ENCODE measurements around the gene MIP.
A peak's percentile ranks its signal among the peaks of the same experiment; 100 is the strongest.
"Not testable (repeated sequence)": the region's sequence is repeated elsewhere in the genome, so short reads cannot be mapped to it uniquely, and the experiment has no call there.

Gene MIP

DNA sequence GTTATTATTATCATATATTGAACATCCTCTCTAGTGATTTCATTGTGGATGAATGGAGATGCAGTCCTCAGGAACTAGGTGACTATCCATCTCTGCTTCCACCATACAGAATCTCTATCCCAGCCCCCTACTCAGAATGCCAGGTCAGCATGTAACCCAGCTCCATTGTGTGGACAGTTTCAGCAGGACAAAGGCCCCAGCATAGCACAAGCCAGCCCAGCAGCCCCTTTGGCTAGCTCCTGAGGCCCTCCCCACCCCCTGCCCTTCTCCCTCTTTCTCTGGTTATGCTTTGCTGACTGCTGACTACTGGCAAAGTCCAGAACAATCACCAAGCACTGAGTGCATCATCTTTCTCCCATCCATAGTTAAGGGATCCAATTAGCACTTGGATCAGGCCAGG, 8.1 kb upstream of the MIP start:
- no peak for DNase-seq

DNA sequence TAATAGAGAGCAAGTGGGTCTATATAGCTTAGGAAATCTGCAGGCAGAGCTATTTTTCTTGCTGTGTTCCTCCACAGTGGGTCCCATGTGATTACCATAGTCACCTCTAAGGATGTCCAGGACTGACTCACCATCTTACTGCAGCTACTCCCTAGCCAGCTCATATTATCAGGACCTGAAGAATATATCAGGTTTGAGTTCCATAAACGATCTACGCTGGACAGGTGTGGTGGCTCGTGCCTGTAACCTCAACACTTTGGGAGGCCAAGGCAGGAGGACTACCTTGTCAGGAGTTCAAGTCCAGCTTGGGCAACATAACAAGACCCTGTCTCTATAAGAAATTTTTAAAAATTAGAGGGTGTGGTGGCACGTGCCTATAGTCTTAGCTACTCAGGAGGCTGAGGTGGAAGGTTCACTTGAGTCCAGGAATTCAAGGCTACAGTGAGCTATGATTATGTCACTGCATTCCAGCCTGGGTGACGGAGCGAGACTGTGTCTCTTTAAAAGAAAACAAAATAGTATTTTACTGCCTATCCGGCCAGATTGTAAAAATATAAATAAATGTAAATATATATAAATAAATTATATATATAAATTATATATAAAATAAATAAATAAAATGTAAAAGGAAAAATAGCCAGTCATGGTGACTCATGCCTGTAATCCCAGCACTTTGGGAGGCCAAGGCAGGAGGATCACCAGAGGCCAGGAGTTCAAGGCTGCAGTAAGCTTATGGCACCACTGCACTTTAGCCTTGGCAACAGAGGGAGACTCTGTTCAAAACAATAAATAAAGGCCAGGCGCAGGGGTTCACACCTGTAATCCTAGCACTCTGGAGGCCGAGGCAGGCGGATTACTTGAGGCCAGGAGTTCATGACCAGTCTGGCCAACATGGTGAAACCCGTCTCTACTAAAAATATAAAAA, 7.0 kb upstream of the MIP start:
- DNase-seq, result no peak

DNA sequence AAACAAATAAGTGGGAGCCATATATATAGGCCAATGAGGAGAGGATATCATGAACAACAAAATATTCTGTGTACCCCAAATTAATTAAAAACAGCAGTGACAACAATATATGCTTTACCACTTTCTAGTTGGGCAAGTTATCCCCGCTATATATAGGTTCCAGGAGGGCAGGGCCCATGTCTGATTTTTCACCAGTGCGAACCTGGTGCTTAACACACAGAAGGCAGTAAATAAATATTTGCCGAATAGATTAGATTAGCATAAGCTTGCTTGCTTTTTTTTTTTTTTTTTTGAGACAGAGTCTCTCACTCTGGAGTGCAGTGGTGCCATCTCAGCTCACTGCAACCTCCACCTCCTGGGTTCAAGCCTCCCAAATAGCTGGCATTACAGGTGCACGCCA, 3.4 kb upstream of the MIP start:
- no peak for DNase-seq

DNA sequence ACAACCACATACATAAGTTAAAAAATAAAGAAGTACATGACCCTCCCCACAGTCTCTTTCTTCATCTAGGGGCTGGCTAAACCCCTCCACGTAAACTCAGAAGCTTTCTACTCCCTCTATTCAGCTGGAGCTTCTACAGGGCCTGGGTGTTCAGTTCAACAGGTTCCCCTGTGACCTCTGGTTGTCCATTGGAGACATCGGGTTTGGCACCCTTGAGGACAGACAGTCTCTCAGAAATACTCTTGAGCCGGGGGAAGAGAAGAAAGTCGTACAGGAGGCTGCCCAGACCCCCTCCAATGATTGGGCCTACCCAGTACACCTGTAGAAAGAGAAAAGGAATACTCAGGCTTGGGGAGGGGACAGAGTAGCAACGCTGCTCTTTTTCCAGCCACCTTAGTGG, 3.3 kb downstream of the MIP start:
- no peak for DNase-seq

DNA sequence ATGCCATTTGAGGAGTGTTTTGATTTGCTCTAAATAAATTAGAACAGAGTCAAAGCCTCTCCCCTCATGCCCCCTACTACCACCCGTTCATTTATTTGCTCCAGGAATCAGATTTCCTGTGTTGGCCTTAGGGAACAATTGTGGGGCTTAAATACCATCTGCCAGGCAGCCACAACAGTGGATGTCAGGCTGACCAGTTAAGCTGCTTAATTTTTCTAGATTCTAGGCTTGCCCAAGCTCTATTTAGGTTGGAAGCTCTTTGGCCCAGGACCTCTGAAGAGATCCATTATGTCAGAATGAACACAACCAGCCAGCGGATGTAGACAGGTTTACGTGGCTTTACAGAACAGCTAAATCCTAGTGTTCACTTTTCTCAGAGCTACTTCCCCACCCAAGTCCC, 4.2 kb downstream of the MIP start:
- DNase-seq, result no peak

DNA sequence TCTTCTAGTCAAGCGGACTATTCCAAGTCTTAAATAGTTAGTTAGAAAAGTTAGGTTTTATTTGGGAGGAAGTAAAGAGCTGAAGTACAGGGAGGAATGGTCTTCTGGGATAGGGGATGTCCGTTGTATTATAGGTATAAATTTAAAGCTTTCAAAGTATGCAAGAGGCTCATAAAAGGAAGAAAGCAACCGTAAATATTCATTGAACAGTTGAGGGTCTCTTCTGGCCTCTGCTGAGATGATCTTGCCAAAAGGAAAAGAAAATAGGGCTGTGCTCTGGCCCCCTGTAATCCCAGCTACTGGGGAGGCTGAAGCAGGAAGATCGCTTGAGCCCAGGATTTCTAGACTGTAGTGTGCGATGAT, 4.9 kb downstream of the MIP start:
- no peak for DNase-seq

DNA sequence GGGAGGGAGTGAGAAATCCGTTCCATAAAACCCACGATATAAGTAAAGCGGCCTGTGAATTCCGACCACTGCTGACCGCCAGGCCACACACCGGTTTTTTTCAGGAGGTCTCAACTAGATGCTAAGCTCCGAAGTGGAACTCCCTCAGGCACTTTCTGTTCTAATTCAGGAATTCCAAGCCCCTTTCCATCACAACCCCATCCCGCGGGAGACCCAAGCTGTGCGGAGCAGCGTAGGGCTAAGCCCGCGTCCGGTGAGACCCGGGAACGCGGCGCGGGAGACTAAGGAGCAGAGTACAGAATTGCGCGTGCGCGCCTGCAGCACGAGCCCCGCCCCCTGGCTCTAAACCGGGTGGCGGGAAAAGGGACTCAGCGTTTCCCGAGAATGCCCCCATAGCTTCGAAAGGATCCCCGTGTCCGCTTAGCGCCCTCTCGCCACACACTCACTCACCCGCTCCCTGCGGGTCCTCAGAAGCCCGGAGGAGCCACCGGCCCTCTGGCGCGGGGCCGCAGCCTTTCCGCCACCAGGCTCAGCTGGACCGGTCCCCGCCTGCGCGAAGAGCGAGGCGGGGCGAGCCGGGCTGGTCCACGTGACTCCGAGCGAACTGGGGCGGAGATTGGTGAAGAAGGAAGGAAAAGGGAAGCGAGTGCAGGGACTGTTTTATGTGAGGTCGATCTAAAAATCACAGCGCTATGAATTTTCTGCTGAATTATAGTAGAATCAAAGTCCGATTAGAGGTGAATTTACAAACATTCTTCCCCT, 5.4 kb downstream of the MIP start, which contains the start of gene TIMELESS:
TIMELESS (minus strand) TSS at position 567 of the 762 bp plus-strand sequence. CDS start 15,256 bp downstream, outside the sequence.
- DNase-seq, result peak; percentile 70

DNA sequence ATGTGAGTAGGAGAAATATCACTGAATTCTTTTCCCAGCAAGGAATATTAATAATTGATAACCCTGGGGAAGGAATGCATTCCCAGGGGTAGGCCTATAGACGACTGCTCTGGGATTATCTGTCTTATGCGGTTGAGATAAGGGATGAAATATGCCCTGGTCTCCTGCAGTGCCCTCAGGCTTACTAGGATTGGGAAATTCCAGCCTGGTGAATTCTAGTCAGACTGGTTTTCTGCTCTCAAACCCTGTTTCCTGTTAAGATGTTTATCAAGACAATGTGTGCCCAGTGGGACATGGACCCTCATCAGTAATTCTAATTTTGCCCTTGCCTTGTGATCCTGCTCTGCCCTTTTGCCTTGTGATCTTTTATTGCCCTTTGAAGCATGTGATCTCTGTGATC, 11.2 kb downstream of the MIP start:
- not testable (repeated sequence) for DNase-seq

DNA sequence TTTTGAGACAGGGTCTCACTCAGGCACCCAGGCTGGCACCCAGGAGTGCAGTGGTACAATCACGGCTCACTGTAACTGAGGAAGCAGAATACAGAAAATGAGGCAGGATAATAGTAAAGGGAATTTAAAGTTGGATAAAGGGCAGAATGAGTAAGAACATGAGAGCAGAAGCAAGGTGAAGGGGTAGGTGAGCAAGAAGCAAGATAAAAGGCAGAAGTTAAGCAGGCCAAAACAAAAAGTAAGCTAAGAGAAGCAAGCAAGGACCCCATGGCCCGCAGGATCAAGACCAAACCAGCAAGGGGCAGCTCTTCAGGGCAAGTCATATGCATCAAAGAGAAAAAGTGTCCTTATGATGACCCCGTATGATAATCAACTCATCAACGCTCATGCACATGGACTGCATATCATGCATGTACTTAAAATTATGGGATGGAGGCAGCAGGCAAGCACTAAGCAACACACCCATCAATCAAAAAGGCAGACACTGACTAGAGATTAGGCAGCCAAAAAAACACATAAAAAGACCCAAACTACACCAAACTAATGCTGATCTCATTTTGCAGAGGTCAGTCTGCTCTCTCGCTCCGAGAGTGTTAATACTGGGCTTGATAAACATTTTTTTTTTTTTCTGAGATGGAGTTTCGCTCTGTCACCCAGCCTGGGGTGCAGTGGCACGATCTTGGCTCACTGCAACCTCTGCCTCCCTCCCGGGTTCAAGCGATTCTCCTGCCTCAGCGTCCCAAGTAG, 16.9 kb downstream of the MIP start:
- no peak for DNase-seq

DNA sequence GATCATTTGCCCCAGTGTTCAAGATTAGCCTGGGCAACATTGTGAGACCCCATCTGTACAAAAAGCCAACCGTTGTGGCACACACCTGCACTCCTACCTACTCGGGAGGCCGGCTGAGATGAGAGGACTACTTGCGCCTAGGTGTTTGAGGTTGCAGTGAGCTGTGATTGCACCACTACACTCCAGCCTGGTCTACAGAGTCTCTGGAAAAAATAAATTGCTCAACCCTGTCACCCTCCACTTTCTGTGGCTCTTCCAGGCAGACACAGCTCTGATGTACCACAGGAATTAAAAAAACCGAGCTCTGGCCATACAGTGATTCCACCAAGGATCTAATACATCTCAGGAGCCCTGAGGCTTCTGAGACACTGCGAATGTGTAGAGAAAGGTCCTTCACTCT, 19.6 kb downstream of the MIP start:
- no peak for DNase-seq

DNA sequence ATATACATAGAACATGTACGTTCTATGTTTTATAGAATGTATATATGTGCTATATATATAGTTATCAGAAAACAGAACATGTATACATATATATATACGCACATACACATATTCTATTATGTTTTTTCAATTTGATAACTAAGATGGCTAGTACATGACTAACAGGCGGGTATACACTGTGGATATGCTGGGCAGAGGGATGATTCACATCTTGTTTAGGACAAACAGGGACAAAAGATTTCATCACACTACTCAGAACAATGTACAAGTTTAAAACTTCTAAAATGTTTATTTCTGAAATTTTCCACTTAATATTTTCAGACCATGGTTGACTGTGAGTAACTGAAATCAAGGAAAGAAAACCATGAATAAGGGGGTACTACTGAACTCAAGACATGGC, 22.6 kb downstream of the MIP start:
- no peak for DNase-seq

DNA sequence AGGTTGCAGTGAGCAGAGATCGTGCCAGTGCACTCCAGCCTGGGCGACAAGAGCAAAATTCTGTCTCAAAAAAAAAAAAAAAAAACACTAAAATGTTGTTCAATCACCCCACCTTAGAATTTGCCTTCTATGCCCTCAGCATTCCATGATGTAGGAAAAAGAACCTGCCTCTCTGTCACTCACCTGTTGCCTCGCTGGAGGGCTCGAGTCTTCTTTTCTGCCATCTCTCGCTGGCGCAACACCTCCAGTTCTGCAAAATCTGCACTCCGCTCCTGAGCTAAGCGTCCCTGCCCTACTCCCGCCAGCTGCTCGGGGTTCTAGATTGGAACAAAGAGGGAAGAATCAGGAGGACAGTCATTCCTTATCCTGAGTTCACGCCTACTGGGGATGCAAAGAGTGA, 23.2 kb downstream of the MIP start:
- DNase-seq, result no peak

DNA sequence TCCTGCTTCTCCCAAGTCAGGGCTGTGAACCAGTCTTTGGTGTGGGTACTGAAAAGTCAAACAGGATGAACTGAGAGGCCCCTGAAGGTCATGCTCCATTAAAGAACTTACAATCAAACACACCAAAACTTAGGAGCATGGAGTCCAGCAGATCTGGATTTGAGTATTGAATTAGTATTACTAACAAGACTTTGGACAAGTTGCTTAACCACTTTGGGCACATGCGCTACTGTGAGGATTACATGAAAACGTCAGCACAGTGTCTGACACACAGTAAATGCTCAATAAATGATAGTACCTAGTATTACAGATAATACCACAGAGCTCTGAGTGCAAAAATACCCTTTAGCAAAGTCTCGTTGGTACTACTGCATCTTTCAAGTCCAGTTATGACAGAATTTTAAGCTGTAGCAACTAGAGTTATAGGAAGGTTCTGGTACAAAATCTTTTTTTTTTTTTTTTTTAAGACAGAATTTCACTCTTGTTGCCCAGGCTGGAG, 28.5 kb downstream of the MIP start:
- no peak for DNase-seq

DNA sequence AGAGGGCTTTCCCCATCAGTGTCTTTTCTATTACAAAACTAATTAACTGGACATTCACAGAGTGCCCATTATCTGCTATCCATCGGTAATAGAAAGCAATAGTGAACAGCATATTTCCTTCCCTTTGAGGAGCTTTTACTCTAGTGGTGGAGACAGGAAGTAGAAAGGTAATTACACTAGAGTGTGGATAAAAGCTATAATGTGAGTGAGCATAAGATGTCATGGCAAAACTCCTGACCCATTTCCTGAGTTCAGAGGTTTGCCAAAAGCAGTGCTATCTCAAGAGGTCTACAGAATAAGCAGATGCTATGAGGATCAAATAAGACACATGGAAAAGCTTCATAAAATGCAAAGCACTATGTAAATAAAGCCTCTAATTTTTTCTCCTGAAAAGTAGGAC, 29.3 kb downstream of the MIP start:
- DNase-seq, result no peak

DNA sequence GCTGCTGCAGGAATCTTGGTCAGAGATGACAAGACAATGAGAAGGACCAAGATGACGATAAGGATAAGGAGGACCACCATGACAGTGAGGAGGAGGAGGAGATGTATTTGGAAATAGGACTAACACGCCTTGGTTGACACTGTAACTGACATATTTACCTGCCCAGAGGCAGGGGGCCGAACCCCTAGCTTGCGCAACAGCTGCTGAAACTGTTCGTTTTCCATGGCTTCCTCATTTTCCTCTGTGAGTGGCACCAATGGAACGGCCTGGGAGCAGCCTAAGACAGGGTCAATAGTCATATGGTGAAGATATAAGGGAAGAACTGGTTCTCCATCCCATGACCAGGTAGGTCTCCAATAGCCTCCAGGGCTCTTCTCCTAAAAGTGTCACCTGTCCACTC, 34.0 kb downstream of the MIP start:
- no peak for DNase-seq

DNA sequence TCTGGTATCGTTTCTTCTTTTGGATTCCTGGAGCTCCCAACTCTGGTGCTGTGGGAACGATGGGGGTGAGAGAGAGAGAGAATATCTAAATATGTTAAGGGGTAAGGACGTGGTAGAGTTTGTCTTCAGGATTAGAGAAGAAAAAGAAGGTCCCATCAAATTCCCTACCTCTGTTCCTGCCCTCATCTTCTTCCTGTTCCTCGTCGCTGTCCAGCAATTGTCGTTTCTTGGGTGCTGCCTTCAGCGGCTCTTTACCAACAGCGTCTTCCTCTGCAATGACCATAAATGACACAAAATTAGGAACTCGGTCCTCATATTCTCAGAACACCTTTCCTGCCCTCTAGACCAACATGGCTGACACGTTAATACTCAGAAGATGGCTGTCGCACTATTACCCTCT, 36.7 kb downstream of the MIP start:
- DNase-seq, result no peak

DNA sequence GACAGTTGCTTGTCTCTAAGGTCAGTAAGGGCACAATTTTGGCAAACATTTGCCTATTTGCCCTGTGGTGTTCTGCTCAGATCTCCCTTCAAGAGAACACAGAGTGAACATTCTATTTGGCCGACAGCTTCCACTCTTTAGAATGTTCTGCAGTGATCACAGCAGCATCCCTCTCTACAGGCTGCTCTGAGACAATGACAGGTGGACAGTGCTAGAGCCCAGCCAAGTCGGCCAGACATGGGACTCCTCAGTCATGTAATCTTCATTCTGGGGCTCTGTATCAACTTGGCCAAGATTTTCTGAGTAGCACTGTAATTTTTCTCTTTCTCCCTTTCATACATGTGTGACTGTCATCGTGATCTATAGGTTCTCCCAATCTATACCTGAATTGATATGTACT, 40.1 kb downstream of the MIP start:
- DNase-seq, result no peak

DNA sequence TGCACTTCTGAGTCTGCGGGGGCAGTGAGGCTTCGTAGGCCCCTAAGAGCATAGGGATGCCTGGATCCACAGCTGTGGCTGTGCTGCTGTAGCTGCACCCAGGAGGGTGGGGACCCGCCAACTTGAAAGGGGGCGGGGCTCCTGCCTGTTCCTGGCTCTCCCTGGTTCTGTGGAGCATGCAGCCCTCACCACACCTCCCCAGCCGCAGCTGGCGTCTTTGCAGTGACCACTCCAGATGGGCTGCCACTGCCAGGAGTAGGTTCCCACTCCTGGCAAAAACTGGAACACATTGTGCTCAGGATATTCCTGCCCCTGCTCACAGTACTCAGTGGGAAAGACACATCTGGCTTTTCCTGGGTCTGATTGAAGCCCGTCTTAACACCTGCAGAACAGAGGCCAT, 41.1 kb downstream of the MIP start:
- no peak for DNase-seq

DNA sequence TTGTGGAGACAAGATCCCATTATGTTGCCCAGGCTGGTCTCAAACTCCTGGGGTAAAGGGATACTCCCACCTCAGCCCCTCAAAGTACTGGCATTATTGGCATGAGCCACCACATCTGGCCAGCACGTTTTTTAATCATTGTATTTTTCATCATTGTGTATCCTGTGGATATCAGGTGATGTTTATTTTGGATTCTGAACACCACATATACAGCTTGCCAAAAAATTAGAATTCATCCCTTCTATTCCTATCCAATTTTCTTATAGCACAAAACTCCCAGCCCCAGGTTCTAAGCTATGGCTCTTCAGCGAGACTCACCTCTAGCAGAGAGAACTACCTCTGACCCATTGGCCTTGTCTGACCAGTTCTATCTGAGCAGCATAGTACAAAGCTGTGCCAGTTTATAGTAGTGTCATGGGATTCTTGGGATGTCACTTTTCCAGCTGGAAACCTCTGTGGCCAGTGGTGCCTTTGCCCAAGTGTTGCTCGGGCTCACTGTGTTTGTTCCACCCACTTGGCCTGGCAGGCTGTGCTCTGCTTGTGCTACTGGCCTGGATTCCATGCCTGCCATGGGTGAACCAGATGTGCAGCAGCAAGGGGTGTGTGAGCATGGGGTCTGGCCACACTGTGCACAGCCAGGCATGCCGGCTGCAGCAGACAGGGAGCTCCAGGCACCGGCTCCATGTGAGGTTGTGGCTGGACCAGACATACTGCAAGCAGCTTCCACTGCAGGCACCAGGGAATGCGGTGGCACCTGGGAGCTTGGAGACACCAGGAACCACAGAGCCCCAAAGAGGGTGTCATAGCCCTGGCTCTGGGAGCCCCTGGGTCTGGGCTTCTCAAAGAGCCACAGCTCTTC, 42.4 kb downstream of the MIP start:
- no peak for DNase-seq

DNA sequence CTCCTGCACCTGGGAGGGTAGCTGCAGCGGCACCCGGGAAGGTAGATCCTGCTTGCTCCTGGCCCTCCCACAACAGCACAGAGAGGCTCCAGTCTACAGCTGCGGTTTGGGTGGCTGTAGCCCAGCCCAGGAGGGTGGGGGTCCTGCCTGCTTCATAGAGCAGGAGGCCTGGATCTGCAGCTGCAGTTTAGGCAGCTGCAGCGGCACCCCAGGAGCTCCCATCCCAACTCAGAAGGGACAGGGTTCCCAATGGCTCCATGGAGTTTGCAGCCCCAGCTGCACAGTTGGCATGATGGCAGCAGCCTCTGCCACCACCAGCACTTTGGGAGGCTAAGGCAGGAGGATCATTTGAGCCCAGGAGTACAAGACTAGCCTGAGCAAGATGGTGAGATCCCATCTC, 43.7 kb downstream of the MIP start:
- DNase-seq, result no peak

DNA sequence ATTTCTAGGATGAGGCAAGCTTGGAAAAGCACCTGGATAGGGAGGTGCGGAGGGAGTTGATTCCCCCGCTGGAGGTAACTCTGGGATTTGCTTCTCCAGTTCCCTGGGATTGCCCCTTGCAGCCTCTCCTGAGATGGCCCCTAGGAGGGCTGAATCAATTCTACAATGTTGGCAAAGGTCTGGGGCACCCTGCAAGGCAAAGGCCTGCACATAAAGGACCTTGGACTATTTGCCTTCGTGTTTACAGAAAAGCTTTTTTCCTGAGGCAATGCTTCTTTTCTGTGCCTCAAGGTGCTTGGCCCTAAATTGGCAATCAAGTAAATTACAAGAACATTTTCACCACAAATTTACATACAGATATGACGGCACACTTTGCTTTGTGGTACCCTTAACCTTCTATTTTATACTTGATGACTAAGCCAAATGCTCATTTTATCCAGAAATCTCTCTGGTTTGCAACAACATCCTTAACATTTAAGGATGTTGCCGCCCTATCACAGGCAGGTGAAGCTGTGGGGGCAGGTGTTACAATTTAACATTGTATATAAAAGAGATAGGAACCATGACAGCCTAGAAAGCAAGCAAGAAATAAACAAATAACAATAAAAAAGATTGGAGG, 45.5 kb downstream of the MIP start:
- no peak for DNase-seq

DNA sequence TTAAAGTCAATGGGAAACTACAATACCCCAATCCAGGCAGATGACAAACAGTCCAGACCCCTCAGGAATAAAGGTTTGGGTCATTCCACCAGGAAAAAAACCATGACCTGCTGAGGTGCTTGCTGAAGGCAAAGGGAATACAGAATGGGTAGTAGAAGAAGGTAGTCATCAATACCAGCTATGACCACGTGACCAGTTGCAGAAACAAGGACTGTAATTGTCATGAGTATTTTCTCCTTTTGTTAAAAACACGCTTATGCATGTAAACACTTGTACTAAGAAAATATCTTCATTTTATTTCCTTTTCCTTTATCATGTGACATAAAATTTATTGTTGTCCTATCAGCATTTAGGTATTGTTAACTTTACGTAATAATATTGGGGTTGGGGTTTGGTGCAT, 50.2 kb downstream of the MIP start:
- not testable (repeated sequence) for DNase-seq

Data from DMS79 treated with DMSO at 0.1 percent for 48 hours (cell line).